GM18870 (cell line): Measurements from ENCODE around the gene C6orf136.
"Not testable (repeated sequence)": the region's sequence is repeated elsewhere in the genome, so short reads cannot be mapped to it uniquely, and the experiment has no call there.

Source experiments
- ATAC-seq: cut with Tn5 transposase; IDR thresholded peaks from one replicate; pipeline ENCODE4 v1.9.1; 2021; ENCODE audit warnings: moderate library complexity; ENCODE audit not compliant: unreplicated experiment

Gene C6orf136, protein sequence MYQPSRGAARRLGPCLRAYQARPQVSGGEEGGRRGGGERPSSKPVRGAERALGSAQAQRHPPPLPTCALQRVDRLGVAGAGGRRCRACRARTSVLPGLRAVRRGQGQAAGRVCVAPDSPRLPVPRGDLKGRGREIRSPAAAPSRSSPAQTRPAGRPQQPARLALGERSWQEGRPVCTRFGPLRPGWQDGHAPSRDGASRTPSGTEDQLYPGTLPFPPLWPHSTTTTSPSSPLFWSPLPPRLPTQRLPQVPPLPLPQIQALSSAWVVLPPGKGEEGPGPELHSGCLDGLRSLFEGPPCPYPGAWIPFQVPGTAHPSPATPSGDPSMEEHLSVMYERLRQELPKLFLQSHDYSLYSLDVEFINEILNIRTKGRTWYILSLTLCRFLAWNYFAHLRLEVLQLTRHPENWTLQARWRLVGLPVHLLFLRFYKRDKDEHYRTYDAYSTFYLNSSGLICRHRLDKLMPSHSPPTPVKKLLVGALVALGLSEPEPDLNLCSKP

DNA sequence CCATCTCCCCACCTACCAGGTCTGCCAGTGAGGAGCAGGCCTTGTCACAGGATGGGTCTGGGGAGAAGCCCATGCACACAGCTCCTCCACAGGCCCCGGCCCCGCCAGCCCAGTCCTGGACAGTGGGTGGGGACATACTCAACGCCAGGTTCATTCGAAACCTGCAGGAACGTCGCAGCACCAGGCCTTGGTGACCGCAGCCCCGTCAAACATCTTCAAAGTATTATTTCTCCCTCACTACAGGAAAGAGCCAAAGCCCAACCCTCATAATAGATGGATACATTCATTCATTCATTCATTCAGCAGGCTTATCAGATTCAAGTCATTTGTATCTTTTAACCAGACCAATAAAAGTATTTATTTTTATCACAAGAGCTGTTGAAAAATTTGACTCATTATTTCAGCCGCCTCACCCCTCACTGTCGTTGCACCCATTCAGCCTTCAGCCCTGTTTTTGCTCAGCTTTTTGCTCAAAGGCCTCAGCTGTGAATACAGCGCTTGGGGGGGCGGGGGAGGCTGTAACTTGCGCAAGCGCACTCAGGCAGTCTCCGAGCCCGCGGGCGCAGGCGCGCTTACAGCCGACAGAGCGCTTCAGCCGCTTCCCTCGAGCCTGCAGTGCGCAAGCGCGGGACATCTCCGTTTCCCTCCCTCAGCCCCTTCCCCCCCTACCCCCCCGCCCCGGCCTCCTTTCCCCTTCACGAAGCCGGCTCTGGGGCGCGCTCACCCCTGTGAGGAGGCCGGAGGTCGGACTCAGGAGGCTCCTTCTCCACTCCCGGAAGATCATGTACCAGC, at the start of gene C6orf136:
TSS of gene C6orf136 (plus strand) at position 684 of the 792 bp plus-strand sequence. CDS start at position 783, 99 bp downstream.
- ATAC-seq, result no peak

DNA sequence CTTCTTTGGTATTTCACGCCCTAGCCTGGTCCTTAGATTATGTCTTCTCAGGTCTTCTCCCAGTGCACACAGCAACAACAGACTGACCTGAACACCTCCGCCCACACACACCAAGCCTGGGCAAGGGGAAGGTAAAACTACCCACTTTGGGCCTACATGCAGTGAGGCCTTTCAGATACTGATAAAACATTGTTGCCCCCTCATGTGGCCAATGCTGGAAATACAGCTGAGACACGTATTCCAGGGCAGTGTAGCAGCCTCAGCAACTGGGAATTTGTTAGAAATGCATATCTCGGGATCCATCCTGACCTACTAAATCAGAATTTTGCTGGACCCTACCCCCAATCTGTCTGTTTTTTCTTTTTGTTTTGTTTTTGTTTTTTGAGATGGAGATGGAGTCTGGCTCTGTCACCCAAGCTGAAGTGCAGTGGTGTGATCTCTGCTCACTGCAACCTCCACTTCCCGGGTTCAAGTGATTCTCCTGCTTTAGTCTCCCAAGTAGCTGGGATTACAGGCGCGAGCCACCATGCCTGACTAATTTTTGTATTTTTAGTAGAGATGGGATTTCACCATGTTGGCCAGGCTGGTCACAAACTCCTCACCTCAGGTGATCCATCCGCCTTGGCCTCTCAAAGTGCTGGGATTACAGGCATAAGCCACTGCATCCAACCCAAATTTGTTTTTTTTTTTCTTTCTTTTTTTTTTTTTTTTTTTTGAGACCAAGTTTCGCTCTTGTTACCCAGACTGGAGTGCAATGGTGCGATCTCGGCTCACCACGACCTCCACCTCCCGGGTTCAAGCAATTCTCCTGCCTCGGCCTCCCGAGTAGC, 49.4 kb upstream of the C6orf136 start:
- not testable (repeated sequence) for ATAC-seq

DNA sequence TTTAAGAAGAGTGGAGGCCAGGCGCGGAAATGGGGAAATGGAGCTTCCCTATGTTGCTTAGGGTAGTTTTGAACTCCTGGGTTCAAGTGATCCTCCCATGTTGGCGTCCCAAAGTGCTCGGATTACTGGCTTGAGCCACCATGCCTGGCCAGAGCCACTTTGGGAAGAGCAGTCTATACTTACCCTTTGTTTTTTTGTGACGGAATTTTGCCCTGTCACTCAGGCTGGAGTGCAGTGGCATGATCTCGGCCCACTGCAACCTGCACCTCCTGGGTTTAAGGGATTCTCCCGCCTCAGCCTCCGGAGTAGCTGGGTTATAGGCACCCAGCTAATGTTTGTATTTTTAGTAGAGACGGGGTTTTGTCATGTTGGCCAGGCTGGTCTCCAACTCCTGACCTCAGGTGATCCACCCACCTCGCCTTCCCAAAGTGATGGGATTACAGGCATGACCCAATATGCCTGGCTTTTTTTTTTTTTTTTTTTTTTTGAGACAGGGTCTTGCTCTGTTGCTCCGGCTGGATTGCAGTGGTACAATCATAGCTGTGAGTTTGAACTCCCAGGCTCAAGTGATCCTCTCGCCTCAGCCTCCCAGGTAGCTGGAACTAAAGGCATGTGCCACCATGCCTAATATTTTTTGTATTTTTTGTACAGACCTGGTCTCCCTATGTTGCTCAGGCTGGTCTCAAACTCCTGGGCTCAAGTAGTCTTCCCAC, 47.9 kb upstream of the C6orf136 start:
- ATAC-seq, result no peak

DNA sequence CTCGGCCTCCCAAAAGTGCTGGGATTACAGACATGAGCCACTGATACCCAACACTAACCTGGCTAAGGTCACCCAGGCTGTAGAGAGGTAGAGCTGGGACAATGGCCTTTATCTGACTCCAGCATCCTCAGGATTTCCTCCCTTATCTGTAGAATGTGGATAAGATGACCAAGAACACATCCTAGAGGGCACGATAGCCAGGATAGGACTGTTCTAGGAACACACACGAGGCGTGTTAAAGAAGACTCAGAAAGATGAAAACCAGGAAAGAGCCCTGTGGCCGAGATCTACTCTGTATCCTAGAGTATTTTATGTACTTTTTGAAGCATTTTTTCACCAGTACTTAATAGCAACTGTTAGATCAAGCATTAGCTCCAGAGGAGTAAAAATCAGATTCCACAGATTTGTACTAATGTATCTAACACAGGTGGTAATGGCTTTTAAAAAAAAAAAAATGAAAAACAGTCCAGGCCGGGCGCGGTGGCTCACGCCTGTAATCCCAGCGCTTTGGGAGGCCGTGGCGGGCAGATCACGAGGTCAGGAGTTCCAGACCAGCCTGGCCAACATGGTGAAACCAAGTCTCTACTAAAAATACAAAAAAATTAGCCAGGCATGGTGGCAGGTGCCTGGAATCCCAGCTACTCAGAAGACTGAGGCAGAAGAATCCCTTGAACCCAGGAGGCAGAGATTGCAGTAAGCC, 47.2 kb upstream of the C6orf136 start:
- no peak for ATAC-seq

DNA sequence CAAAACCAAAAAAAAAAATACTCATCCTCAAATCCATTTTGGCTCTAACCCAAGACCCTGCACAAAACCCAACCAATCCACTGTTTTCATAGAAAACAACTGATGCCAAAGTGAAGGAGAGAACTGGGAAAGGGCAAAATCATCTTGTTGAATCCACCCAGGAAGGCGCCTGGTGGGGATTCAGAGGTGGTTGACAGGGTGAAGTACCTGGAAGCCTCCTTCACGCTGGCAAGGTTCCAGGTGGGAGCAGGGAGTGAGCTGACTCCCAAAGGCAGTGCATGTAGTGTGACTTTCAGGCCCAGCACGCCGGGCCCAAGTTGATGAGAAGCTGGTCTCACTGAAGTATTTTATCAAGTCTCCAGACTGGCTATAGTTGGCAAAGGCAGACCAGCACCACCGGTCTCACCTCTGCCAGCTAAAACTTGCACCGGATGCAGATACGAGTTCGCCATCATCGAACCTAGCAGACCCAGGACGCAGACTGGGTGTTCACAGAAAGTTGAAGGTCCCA, 46.4 kb upstream of the C6orf136 start:
- no peak for ATAC-seq

DNA sequence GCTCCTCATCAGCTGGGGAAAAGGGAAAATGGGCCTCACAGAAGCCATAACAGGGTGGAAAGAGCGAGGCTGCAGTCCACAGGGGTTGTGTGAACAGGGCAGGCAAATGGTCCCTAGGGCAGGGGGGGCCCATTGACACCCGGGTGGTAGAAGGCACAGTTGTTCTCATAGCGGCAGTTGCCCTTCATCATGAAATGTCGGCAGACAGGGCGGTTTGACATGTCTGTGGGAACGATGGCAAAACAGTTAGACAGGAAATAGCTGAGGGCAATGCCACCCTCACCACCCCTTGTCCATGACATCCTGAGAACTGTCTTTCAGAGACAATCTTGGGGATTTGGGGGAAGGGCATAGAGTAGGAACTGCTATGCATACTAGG, 45.5 kb upstream of the C6orf136 start:
- no peak for ATAC-seq

DNA sequence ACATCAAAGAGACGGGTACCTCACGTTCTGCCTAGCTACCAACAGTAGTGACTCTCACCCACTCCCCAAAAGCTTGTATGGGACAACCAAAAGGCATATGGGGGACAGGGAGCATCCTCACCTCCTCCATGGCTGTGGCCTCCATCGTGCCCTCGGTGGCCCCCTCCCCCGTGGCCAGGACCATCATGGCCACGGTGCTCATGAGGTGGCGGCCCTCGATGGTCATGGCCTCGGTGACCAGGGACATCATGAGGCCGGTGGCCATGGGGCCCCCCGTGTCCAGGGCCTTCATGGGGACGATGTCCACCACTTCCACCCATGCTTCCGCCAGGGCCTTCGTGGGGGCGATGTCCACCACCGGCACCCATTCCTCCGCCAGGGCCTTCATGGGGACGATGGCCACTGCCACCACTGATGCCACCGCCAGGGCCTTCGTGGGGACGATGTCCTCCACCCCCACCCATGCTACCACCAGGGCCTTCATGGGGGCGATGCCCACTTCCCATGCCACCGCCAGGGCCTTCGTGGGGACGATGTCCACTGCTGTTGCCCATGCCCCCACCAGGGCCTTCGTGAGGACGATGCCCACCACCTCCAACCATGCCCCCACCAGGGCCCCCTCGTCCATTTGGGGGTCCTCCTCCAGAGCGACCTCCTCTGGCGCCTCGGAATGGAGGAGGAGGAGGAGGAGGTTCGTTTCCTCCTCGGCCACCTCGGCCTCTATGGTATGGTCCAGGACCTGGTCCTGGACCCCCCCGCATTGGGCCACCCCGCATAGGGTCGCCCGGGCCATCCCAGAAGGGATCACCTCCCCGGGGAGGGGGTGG, 44.9 kb upstream of the C6orf136 start:
- no peak for ATAC-seq

DNA sequence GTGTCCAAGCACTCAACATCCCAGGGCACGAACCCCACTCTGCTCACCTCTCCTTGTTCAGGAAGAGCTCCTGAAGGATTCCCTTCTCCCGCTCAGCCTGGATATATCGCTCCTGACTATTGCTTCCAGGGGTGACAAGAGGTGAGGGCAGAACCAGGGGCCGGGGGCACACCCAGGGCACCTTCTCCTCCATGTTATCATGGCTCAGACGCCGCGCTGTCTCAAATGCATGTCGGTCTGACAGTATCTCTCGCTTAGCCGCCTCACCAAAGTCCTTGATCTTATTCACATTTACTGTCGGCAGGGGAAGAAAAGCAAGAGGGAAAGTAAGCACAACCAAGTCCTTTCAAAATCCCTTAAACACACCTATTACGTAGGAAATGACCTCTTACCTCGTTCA, 43.0 kb upstream of the C6orf136 start:
- ATAC-seq, result no peak

DNA sequence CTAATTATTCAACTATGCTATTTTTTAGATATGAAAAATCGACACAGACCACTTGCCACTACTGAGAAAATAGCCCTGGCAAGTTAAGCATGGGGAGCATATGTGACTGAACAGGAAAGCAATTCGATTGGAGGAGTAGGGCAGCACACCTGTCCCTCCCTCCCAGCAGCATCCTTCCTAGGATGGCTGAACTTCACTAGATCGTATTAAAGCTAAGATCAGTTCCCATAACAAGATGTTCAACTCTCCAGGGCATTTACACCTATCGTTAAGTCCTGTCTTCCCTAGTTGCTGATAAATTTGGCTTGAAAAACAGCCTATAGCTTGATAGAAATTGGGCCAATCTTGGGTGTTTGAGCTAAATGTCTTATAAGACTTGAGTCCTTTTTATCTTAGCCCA, 36.9 kb upstream of the C6orf136 start:
- ATAC-seq, result no peak

DNA sequence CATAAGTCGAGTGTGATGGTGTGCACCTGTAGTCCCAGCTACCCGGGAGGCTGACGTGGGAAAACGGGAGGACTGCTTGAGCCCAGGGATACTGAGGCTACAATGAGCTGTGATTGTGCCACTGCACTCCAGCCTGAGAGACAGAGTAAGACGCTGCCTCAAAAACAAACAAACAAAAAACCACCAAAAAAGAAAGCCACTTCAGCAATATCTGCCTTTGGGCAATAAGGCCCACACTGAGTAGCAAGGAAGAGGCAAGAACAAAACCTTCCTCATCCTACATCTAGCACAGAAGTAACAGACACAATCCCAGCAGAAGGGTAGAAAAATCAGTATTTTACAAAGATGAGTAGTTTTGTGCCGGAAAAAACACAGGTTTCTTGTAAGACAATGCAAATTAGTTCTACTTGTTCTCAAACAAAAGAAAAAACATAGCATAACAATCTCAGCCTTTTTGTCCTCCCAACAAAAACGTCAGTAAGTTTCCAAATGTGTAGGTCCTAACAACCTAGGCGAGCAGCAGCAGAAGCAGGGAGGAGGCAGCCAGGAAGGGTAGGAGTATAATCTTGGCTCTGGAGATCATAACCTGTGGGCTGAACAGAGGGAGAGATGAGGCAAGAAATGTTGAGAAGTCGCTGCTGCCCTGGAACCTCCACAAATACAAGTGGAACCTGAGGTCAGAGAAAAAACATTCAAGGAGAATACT, 35.6 kb upstream of the C6orf136 start:
- ATAC-seq, result no peak

DNA sequence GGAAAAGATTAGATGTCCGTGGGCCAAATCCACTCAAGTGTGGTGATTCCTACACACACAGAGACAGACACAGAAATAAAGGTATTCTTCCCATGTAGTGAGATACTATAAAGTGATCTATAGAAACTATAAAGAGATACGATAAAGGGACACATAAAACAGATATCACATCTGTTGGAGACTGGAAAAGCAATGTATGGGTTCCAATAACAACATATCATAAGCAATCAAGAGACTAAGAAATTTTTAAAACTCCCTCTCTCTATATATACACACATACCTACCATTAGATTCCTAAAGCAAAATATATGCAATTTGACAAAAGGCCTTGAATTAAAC, 35.1 kb upstream of the C6orf136 start:
- no peak for ATAC-seq

DNA sequence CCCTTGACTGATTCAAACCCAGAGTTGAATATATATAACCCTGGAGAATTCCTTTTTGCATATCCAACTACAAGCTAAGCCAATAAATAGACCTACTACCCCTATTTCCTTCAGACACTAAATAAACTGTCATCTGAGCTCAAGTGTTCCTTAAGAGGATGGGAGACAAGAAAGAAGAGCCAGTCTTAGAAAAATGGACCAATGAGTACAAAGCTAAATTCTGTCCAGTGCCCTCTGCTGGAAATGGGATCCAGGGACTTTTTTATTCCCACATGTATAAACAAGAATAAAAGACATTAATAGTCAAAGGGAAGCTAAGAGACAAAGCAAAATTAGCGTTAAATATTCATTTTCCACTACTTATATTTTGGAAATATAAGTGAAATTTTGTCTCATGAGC, 34.7 kb upstream of the C6orf136 start:
- no peak for ATAC-seq

DNA sequence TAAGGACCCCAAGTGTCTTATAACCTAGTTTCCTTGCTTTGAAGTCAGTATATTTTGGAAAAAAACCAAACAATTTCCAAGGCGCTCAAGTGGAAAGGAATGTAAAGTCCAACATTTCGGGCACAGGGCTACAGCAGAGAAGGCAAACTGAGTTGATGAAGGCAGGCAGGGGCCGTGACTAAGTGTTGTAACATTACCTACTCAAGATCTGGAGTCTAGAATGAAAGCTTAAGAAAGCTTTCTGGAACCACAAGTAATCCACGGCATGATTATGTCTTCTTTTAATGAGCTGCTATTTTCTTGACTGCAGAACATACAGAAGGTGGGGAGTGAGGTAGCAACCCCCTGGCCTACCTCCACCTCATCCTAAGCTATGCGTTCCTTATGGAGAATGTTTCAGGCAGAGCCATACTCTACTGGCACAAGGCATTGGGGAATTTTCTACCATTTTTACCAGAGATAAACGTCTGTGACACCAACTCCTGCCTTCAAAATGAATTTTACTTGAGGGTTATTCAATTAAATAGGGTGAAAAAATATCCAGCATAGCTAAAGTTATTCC, 34.2 kb upstream of the C6orf136 start:
- no peak for ATAC-seq

DNA sequence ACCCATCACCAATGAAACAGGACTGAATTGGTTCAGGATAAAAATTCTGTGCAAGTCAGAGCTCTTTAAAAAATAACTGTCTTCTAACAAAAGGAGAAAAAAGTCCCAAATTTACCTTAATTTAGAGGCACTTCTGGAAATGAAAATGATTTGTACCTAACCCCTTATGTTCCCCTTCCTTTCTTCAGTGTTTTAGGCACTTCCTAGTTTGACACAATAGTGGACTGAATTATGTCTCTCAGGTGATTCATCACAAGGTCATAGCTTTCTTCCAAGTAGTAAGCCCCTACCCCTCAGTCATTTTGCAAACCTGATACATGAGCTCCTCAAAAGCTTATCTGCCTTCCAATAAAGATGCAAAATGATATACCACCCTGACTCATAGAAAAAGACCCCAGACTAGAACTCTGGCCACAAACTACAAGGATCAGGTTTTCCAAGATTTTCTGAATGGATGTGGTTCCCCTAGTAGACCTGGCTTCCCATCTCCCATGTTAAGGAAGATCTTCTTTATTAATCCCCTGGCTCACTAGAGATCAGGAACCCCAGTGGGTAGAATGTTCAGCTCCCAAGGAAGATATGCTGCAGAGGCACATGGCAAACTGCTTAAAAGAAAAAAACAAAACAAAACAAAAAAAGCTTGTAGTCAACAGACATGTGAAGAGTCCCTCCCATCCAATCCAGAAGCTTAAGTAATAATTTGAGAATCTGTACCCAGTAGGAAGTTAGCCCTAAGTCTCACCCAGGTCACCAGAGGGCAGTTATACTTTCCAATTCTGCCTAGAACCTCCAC, 33.5 kb upstream of the C6orf136 start:
- ATAC-seq, result no peak

DNA sequence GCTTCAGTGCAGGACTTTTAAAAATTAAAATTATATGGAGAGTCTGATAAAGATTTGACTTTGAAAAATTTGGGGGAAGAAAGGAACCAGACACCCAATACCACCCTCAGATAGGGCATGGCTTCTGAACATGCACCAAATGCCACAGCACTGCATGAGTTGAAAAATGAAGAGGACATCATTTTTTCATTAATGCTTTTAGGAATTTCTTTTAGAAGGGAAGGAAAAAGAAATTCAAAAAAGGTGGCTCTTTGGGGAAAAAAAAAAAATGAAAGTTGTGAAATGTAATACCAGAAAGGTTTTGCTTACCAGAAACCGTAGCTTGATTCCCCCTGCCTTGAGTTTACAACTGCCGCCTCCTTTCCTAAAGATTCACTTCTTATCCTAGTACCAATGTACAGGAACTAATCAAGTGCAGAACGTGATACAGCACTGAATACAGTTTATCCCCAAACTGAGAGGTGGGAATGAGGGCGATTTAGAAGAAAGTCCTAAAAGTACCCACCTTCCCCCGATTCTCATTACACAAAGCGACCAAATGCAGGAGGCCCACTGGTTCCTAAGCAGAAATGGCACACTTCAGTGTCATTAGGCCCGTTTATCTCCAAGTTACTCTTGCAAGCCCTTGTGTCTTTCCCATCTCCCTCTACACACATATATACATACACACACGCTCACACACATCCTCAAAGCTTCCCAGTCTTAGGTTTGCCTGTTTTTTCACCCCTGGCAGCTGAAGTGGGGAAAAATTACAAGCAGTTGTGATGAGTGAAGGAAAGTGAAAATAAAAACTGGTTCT, 32.7 kb upstream of the C6orf136 start:
- ATAC-seq, result no peak

DNA sequence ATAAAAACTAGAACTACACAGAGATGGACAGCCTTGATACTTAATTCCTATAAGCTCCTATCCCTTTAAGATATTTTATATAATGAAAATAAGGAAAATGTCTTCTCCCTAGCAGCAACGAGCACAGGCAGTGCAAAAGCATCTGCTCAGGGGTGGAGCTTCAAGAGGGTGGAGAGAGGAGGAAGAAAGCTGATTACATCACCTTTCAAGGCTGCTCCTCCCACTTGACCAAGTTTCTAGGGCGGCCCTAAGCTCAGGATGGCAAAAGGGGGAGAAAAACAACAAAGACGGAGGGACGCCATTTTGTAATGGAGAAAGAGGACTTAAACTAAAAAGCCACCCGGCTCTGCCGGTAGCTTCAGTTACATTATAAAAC, 32.1 kb upstream of the C6orf136 start:
- ATAC-seq, result no peak
